Left colon (tissue), 2 donors: ENCODE measurements around the gene CHST15. TPM values are rescaled to one million over a fixed set of nuclear protein-coding genes. Genes with fewer than 3 reads are reported as not detected.

Experiments used
- ATAC-seq: fragments of 200-7000 bp; cut with Tn5 transposase; one replicate; pipeline ENCODE4 v1.9.1; 2020; ENCODE audit warnings: mild to moderate bottlenecking, moderate library complexity
- DNase-seq, 2 donors: peaks; one replicate each; pipeline ENCODE4 v3.0.0-alpha.2; 2020
- intact Hi-C, 2 donors: fragments of 100-400 bp; cut with DNase I in 1 of 2; cut with micrococcal nuclease in 1 of 2; formaldehyde crosslinking; loops; one replicate each; pipeline versions ENCODE4 v1.11.2 to v1.14.0; 2022; cut with DNase I, micrococcal nuclease
- total RNA-seq, 2 donors: library from RNA; stranded (reverse); fragmentation: NEBNext Ultra II Directional; extraction: Animal tissue kit (Norgen Biotek cat#: 25700); gene quantifications; one replicate each; pipeline ENCODE4 v1.2.1, GENCODE V29; 2021
- donor health status: DM: no; HTN: no; CAD: no.
- donor health status: DM: yes; HTN: yes; CAD: no.

CHST15 gene
- total RNA-seq, 2 donors from 2014 or later, result 2.7 to 11.6 TPM

DNA sequence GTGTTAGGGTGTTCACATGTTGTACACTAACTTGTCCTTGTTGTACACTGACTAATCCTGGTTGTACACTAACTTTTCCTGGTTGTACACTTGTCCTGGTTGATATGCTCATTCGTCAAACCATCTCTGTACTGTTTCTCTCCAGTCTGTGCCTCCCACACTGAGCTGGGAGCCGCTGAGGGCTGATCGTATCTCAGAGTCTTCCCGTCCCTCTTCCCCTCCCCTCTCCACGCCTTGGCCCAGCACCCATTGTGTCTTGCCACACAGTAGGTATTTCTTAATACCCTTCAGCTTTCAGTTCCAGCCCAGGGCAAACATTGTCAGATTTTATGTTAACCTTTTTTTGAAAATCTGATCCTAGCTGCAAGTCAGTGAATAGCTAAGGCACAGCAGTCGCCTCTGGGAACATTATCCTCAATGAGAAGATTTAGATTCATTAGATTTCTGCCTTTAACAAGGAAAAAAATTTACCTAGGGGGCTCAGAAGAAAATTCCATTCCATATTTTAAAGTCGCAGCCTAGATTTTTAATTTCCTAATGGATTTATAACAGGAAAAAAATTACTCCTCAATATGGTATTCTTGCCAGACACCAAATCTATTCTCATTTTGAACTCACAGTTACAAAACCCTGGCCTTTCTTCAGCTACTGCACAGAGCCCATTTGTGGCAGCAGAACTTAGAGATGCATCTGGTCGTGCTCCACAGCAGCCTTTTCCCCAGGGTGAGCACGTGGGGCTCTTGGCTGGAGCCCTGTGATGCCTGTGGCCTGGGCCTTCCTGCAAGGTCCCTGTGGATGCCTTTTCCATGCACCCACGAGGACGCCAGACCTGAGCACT lies 33.0 kb upstream of the CHST15 start:
- no peak for DNase-seq
- intact Hi-C loops, result no loop called here
- no peak for ATAC-seq

DNA sequence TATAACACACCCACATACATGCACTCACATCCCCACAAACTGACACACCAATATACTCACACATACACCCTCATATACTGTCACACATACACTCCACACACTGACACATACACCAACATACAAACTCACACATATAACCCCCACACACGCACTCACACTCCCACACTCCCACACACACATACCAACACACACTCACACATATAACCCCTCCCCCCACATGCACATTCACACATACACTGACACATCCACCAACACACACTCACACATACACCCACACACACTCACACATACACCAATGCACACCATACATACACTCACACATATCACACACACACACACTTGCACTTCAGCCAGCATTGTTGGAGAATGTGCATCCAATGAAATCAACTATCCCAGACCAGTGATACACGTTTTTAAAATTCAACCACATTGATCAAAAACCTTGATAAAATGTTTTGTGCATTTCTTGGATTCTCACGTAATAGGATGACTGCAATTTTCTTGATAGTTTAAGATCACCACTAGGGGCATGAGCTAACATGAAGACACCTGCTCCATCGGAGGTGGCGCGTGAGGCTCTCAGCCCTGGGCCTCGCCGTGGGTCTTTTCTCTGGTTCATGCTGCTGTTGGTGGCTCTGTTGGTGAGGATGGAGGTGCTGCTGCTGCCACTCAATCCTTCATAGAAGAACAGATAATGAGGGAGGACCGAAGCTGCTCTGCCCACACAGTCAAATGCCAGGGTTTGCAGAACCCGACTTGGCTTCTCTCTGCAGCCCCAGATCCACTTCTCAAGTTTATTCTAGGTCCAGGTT lies 32.1 kb upstream of the CHST15 start:
- ATAC-seq (no peak), DNase-seq (no peak)
- intact Hi-C loops, result no loop called here

DNA sequence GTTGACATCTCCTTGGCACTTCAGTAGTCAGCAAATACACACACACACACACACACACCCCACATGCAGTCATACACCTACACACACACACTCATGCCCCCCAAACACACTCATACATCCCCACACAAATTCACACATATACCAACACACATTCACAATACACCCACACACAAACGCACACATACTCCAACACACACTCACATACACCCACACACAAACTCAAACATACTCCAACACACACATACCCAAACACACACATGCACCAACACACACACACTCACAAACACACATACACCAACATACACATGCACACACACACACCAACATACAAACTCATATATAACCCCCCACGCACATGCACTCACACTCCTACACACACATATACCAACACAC lies 31.4 kb upstream of the CHST15 start:
- no peak for DNase-seq
- intact Hi-C loops, result no loop called here
- ATAC-seq, result no peak

DNA sequence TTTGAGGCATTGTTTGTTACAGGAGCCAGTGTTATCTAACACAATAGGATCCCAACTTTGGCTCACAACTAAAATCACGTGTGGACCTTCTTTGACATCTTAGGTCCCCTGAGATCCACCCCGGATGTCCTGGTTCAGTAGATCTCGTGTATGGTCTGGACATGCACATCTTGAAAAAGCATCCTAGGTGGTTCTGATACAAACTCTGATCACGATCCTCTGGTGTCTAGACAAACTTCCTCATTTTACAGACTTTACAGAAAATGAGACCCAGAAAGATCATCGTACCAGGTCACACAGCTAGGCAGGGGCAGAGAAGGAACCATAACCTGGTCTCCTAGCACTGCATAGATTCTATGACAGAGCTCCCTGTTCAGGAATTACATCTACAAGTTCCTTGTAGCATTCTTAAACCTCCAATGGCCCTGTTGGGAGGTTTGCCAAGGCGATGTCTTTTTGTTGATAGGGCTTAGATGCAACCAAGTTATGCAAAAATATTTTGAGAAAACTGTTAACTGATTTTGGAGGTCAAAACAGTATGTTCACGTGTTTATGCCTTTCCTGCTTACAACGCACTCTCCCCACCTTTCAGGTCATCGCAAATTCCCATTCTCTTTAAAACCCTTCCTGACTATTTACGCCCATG lies 30.8 kb upstream of the CHST15 start:
- intact Hi-C loops, result no loop called here
- no peak for ATAC-seq

DNA sequence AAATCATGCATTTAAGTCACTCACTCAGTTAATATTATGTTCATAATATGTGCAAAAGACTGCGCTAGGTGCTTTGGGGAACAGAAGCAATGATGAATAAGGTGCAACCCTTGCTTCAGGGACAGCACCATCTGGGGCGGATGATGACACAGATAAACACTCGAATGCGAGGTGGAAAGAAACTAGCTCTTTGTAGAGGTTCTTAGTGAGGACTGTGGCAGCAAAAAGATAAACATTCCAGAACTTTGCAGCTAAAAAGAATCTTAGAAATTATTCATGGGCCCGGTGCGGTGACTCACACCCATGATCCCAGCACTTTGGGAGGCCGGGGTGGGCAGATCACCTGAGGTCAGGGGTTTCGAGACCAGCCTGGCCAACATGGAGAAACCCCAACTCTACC lies 29.8 kb upstream of the CHST15 start:
- ATAC-seq (no peak), DNase-seq (no peak)
- intact Hi-C loops, result no loop called here

More for the DNA sequence above, 30.8 kb upstream of the CHST15 start:
- DNase-seq, result no peak

DNA sequence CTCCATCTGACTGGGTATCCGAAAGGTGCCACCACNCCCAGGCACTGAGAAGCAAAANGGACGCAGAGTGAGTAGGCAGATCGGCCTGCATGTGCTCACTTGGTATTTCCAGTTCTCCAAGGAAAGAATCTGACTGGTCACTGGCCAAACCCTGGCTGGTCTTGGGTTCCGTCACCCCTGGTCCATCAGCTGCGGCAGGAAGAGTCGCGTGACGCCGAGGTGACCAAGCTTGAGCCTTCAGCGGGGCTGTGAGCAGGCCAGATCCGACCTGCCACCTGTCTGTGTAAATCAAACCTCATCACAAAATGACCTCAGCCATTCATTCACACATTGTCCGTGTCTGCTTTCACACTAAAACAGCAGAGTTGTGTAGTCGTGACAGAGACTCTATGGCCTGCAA lies 28.8 kb upstream of the CHST15 start:
- ATAC-seq (no peak), DNase-seq (no peak)
- intact Hi-C loops, result no loop called here

DNA sequence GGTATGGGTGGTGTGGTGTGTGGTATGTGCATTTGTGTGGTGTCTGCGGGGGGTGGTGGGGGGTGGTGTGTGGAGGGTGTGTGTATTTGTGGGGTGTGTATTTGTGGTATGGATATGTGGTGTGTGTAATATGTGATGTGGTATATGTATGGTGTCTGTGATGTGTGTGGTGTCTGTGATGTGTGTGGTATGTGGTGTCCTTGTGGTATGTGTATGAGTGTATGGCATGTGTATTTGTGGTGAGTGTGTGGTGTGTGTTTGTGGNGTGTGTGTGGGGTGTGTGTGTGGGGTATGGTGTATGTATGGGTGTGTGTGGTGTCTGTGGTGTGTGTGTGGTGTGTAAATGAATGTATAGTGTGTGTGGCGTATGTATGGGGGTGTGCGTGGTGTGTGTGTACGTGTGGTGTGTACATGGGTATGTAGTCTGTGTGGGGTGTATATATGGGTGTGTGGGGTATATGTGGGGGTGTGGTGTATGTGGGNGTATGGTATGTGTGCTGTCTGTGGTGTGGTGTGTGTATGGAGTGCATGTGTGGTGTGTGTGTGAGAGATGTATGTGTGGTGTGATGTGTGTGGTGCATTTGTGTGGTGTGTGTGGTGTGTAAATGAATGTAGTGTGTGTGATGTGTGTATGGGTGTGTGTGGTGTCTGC lies 27.1 kb upstream of the CHST15 start:
- intact Hi-C loops, result no loop called here
- no peak for ATAC-seq
- no peak for DNase-seq

DNA sequence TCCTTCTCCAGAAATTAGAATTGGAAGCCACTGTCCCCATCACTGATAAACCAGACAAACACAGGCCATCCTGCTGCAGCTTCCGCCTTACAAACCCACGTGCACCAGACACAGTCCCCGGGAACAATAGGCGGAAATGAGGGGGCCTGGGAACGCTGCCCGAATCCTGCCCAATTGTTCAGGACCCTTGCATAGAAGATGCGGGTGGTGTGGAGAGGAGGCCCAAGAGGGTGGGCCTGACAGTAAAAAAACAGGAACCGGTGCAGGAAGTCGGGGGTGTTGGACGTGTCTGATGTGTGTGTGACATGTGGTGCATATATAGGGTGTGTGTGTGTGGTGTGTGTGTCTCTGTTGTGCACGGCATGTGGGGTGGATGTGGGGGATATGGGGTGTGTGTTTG lies 26.5 kb upstream of the CHST15 start:
- DNase-seq, result no peak
- ATAC-seq, result no peak
- intact Hi-C loops, result no loop called here

DNA sequence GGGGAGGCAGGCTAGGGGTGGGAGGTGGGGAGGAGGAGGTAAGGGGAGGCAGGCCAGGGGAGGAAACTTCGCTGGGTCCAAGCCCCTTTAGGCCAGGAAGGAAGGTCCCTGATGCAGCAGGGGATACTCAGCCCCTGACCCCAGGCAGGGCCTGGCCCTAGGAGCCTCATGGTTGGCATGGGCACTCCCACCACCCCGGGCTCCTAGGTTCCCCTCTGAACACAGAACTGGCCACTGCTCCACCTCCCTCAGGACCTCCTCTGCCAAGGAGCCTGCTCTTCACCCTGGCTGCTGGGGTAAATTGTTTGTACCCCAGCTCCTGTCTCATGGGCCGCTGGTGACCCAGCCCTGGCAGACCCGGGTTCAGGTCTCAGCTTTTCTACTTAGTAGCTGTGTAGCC lies 25.8 kb upstream of the CHST15 start:
- no peak for DNase-seq
- intact Hi-C loops, result no loop called here
- ATAC-seq, result no peak

DNA sequence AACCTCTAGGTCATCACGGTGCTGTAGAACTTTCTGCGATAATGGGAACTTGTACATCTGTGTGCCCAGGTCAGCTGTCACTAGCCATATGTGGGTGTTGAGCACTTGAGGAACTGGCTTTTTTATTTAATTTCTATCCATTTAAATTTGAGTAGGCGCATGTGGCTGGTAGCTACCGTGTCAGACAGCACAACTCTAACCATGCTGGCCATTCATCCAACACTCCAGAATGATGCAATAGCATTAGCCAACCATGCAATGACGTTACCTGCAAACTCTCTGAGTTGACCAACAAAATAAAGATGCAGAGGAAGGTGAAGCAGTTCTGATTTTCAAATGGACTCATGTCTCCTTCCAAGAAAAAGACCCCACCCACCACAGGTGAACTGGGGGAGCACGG lies 24.4 kb upstream of the CHST15 start:
- DNase-seq (no peak), ATAC-seq (no peak)
- intact Hi-C loops, result no loop called here

DNA sequence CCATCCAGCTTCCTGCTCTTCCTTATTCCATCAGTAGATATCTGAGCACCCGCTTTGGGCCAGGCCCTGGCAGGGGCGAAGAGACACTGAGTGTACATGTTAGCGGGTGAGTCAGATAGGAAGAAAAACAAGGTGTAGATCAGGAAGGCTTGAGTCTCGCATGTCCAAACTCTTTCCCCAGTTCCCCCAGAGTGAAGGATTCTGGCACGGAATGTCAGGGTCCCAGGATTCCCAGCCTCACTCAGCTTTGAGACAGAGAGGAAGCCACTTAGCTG lies 24.1 kb upstream of the CHST15 start:
- ATAC-seq, result no peak

DNA sequence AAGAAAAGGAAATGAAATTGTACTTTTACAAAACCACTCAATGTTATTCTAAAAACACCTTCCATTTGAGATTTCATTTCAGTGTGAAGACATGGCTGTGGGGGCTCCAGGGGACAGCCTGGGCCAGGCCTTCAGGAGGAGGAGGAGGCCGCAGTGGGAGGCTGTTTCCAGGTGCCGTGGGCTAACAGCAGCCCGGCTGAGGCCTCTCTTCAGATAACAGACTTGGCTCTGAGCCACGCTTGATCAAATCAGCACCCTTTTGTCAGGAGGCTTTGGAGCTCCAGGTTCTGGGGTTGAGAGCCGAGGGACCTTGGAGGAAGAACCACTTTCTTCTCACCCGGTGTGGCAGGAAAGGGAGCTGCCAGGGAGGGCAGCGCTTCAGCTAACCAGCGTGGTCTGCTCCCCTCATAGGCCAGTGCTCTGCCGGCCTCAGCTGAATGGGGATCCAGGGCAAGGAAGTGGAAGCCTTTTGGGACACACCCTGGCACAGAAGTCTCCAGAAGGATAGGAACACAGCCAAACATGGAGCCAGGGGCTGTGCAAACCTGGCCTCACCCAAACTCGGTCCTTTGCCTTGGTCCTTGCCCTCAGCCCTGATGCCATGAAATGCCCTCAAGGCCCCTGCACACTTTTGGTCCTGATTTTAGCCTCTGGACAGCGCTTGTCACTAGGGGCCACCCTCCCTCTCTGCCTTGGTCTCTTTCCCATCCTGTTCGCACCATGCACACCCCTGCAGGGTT lies 23.5 kb upstream of the CHST15 start:
- ATAC-seq (no peak), DNase-seq (no peak)
- intact Hi-C loops, result no loop called here

More for the DNA sequence above, 24.1 kb upstream of the CHST15 start:
- no peak for DNase-seq
- intact Hi-C loops, result no loop called here

DNA sequence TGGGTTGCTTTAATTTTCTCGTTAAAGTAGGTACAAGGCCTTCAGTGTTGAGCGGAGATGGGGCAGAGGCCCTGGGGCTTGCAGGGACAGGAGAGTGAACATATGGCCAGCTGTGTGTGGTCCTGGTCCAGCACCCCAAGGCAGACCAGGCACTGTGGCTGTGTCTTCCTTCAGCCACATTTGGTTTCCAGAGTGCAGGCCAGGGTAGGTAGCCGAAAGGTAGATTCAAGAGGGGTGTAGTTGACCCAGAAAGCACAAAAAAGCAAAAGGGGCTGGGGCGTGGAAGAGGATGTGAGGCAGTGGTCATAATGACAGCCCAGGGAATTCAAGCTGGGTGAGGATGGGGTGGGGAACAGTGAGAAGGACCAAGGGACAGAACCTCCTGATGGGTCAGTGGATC lies 21.3 kb upstream of the CHST15 start:
- intact Hi-C loops, result no loop called here
- DNase-seq, result no peak
- ATAC-seq, result no peak

DNA sequence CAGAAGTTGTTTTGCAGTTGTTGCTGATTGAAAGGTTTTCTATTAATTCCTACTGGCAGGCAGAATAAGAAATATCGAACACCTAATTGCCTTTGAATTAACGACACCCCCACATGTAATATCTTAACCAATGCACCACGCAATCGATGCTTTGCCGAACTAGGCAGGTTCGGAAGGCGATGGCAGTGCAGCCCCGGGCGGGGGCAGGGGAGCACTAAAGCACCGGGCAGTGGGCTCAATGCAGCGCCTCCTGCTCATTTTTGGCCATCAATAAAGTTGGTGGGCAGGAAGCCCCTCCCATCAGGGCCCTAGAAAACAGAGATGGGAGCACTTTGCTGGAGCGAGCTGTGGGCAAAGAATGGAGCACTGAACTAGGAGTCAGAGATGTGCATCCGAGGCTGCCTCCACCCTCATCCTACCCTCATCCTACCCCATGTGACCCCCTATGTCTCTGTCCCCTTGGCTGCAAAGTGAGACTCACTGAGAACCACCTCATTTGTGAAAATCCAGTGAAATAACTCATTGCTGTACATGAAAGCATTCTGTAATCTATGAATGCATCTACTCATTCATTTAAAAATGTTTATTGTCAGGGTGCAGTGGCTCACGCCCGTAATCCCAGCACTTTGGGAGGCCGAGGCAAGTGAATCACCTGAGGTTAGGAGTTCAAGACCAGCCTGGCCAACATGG lies 19.6 kb upstream of the CHST15 start:
- DNase-seq, result no peak
- no peak for ATAC-seq
- intact Hi-C loops, result no loop called here

DNA sequence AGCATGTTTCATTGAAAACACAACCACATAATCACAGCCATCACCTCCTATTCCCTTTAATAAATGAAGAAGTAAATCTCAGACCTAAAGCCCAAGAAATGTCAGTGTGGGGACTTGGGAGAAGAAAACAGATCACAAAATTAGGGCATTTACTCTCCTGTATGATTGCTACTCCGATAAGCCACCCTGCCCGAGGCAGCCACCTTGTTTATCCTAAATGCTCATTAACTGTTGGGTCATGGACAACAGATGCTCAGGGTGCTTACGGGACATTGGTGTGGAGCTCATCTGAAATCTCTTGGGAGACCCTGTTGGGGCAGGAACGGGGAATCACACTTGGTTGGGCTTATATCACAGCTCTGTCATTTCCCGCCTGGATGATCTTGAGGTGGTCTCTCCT lies 17.5 kb upstream of the CHST15 start:
- DNase-seq, result no peak
- intact Hi-C loops, result no loop called here
- ATAC-seq, result no peak

DNA sequence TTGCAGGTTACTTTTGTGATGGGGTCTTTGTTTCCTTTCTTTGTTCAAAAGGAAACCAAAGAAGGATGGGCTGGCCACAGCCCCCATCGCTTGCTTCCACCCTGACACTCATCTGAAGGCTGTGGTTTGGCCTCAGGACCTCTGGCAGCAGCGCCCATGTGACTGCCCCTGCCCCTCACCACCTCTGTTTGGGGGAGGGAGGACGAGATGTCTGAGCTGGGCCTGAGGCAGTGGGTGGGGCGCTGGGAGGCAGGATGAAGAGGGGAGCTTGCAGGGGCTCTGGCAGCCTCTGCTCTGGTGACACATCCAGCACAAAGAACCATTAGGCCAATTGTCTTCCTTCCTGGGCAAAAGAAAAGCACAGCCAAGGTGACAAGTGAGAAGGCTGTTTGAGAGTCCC lies 15.9 kb upstream of the CHST15 start:
- ATAC-seq (no peak), DNase-seq (no peak)
- intact Hi-C loops, result no loop called here

DNA sequence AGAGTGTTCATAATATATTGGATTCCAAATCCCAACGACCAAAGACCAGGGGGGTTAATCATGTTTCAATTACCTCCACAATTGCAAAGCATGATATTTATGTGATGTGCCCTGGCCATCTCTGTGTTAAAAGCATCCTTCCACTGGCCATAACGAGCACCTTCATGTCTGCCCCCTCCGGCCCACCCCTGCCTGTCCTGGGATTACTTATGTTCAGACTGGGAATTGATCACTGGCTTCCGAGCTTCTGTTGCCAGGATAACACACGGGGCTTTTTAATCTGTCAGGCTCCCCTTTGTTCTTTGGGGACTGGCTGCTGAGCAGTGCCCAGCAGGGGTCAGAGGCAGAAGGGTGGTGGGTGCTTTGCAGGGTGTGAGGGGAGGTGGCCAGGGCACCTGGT lies 13.7 kb upstream of the CHST15 start:
- ATAC-seq (no peak), DNase-seq (no peak)
- intact Hi-C loops, result no loop called here

DNA sequence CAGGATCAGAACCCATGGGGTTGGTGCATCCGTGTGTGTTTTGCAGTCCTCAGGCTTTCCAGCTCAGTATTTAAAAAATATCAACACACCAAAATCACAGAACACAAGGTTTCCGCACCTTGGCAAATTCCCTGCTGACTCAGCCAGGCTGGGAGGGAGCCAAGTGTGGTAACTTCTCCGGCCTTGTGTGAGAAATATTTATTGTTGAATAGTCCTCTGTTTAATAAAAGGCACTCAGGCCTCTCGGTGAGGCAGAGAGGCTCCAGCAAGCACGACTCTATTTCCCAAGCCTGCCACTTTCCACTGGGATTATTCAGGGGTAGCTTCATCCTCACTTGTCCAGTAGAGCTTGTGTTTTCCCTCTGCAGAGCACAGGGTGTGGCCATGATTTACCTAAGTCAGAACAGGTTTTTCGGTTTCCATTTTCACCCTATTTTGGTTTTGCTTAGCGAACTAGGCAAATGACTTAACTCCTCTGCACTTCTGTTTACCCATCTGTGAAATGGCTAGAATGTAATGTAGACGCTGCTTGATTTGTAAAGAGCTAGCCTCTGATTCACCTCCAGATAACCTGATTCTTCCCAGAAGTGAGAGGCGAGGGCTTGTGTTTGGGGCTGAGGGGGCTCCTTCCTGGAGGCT lies 13.0 kb upstream of the CHST15 start:
- ATAC-seq (no peak), DNase-seq (peak in 1 of 2 donors; percentile 35)
- intact Hi-C loops, result no loop called here
